CD14-positive monocyte (primary cell): ENCODE data around the gene SBF2. TPM values are rescaled to one million over a fixed set of nuclear protein-coding genes. Genes with fewer than 3 reads are reported as not detected.
"Not testable (repeated sequence)": the region's sequence is repeated elsewhere in the genome, so short reads cannot be mapped to it uniquely, and the experiment has no call there.

Source experiments
- DNase-seq, 3 donors: peaks; one replicate each; pipeline ENCODE4 v3.0.0-alpha.2; 2011 to 2022
- H2AFZ ChIP-seq: 2 replicates; pipeline ENCODE4 v1.6.0; 2012; ENCODE audit warnings: mild to moderate bottlenecking, low read depth, low read length, inconsistent platforms; ENCODE audit not compliant: insufficient read depth, poor library complexity, severe bottlenecking
- H3K27ac ChIP-seq, 2 donors: 1 replicate in 1 of 2; 2 replicates in 1 of 2; pipeline ENCODE4 v1.5.1; 2012 to 2013; ENCODE audit warnings: low read length in 2 of 2, control low read depth in 1 of 2, inconsistent platforms in 1 of 2, low read depth in 1 of 2, mild to moderate bottlenecking in 1 of 2
- H3K27me3 ChIP-seq, 2 donors: one replicate each; pipeline versions ENCODE4 v1.6.0 to v1.6.1; 2011 to 2013; ENCODE audit warnings: low read length in 2 of 2; ENCODE audit not compliant: control insufficient read depth in 2 of 2, insufficient read depth in 2 of 2
- H3K36me3 ChIP-seq, 2 donors: replicated peaks in 1 of 2; 1 replicate in 1 of 2; 2 replicates in 1 of 2; pipeline versions ENCODE4 v1.5.1 to v1.6.1; 2012 to 2013; ENCODE audit warnings: low read length in 2 of 2, control low read depth in 1 of 2, inconsistent platforms in 1 of 2, mild to moderate bottlenecking in 1 of 2; ENCODE audit not compliant: insufficient read depth in 2 of 2, control insufficient read depth in 1 of 2
- H3K4me1 ChIP-seq, 2 donors: 1 replicate in 1 of 2; 2 replicates in 1 of 2; pipeline versions ENCODE4 v1.5.1 to v1.6.1; 2012 to 2013; ENCODE audit warnings: low read length in 2 of 2, control low read depth in 1 of 2, inconsistent platforms in 1 of 2, mild to moderate bottlenecking in 1 of 2, moderate library complexity in 1 of 2; ENCODE audit not compliant: insufficient read depth in 2 of 2, control insufficient read depth in 1 of 2
- H3K4me2 ChIP-seq: replicated peaks from 2 replicates; pipeline ENCODE3; 2012; ENCODE audit warnings: low read length, moderate library complexity, mild to moderate bottlenecking; ENCODE audit not compliant: poor library complexity, severe bottlenecking; ENCODE audit errors: extremely low read depth
- H3K4me3 ChIP-seq, 3 experiments: fragments of 200-600 bp in 1 of 3; sonication (generic) in 1 of 3; replicated peaks in 1 of 3; 1 replicate in 2 of 3; 2 replicates in 1 of 3; pipeline ENCODE4 v1.5.1; 2011 to 2013; ENCODE audit warnings: low read length in 3 of 3, mild to moderate bottlenecking in 3 of 3, control low read depth in 2 of 3, low read depth in 2 of 3, inconsistent platforms in 1 of 3, moderate library complexity in 1 of 3
- H3K79me2 ChIP-seq: 2 replicates; pipeline ENCODE4 v1.6.0; 2012; ENCODE audit warnings: mild to moderate bottlenecking, control low read depth, inconsistent platforms, low read length, moderate library complexity; ENCODE audit not compliant: insufficient read depth
- H3K9ac ChIP-seq: 2 replicates; pipeline ENCODE4 v1.6.0; 2017; ENCODE audit warnings: low read length, mild to moderate bottlenecking; ENCODE audit not compliant: insufficient read depth, poor library complexity, severe bottlenecking
- H3K9me3 ChIP-seq, 2 donors: replicated peaks in 1 of 2; 1 replicate in 1 of 2; 2 replicates in 1 of 2; pipeline versions ENCODE4 v1.5.1 to v1.6.1; 2012 to 2013; ENCODE audit warnings: low read length in 2 of 2, control low read depth in 1 of 2; ENCODE audit not compliant: control insufficient read depth in 1 of 2, insufficient read depth in 1 of 2
- H4K20me1 ChIP-seq: 2 replicates; pipeline ENCODE4 v1.6.0; 2012; ENCODE audit warnings: mild to moderate bottlenecking, low read length, control low read depth, moderate library complexity; ENCODE audit not compliant: insufficient read depth
- H3K27ac Mint-ChIP-seq, 7 donors: one replicate each; pipeline ENCODE4 v1.8.0; 2020; ENCODE audit warnings: mild to moderate bottlenecking in 7 of 7, mixed read lengths in 7 of 7, moderate library complexity in 6 of 7, inconsistent platforms in 2 of 7
- H3K27me3 Mint-ChIP-seq, 3 donors: one replicate each; pipeline ENCODE4 v1.8.0; 2021 to 2022; ENCODE audit warnings: low read depth in 3 of 3, mild to moderate bottlenecking in 3 of 3, mixed read lengths in 3 of 3, moderate library complexity in 3 of 3, inconsistent platforms in 1 of 3
- H3K36me3 Mint-ChIP-seq, 2 donors: one replicate each; pipeline ENCODE4 v1.8.0; 2020; ENCODE audit warnings: mixed read lengths in 2 of 2, inconsistent platforms in 1 of 2, mild to moderate bottlenecking in 1 of 2
- H3K4me1 Mint-ChIP-seq: one replicate; pipeline ENCODE4 v1.8.0; 2020; ENCODE audit warnings: mild to moderate bottlenecking, mixed read lengths
- H3K4me3 Mint-ChIP-seq, 2 donors: one replicate each; pipeline ENCODE4 v1.8.0; 2020; ENCODE audit warnings: mild to moderate bottlenecking in 2 of 2, mixed read lengths in 2 of 2, moderate library complexity in 1 of 2
- H3K9me3 Mint-ChIP-seq, 7 donors: one replicate each; pipeline ENCODE4 v1.8.0; 2020 to 2022; ENCODE audit warnings: mixed read lengths in 7 of 7, mild to moderate bottlenecking in 6 of 7, moderate library complexity in 6 of 7, inconsistent platforms in 2 of 7
- CTCF ChIP-seq: fragments of 200-600 bp; IDR thresholded peaks from one replicate; pipeline ENCODE4 v1.8.0; 2022; ENCODE audit warnings: antibody characterized with exemption, mild to moderate bottlenecking
- WGBS: methylation state at CpG from one replicate; pipeline ENCODE4 v1.1.5; 2013; ENCODE audit warnings: missing lambda C conversion rate; ENCODE audit not compliant: insufficient coverage; 5-methylcytosine and 5-hydroxymethylcytosine counted together
- intact Hi-C, 2 donors: fragments of 100-400 bp; cut with micrococcal nuclease; formaldehyde crosslinking; loops; one replicate each; pipeline versions ENCODE4 v1.15.0 to v1.15.1; 2023
- polyA plus RNA-seq, 3 donors: library from polyadenylated mRNA; depleted of rRNA in 1 of 3; unstranded in 2 of 3; stranded (reverse) in 1 of 3; fragments of 300-500 nt in 2 of 3; fragments of >200 nt in 1 of 3; fragmentation: Illumina TruSeq in 2 of 3; gene quantifications; 1 replicate in 2 of 3; 2 replicates in 1 of 3; pipeline ENCODE4 v1.2.3, GENCODE V29; 2012 to 2021

Gene SBF2
- polyA plus RNA-seq, 3 donors = 8.9 to 30.7 (median 16.4) TPM

- Mint-ChIP-seq H3K4me3 (no peak overlapping the region), H3K4me1 (peaks cover 18% of the 10 kb centered on the region), H3K36me3 (no peaks in the 10 kb centered on the region), H3K27me3 (peaks cover 0 to 1% (median 0%) of the 10 kb centered on the region in 3 donors), H3K9me3 (peaks cover 0 to 2% (median 0%) of the 10 kb centered on the region in 7 donors), H3K27ac (no peak overlapping the region)
- peaks cover 8 to 15% of the 10 kb centered on the region in 2 donors for H3K4me1 ChIP-seq
- no peak for TF ChIP-seq CTCF
- H3K9me3 ChIP-seq = no peaks in the 10 kb centered on the region
- no peak for DNase-seq
- H3K79me2 ChIP-seq = peaks cover 60% of the 10 kb centered on the region
- no peaks in the 10 kb centered on the region for H3K36me3 ChIP-seq
- H3K9ac ChIP-seq = no peak overlapping the region
- no peak overlapping the region for H3K4me2 ChIP-seq
- no peak overlapping the region for H3K4me3 ChIP-seq
- WGBS = 91% methylated on average over 3 of the region's 4 CpGs
- peaks cover 95% of the 10 kb centered on the region for H4K20me1 ChIP-seq
- no peaks in the 10 kb centered on the region for H3K27me3 ChIP-seq
- intact Hi-C loops = no loop called here
- H3K27ac ChIP-seq = no peak overlapping the region
- no peak overlapping the region for H2AFZ ChIP-seq
These were observed 36.5 kb downstream of the SBF2 start for GRCh38 chr11:10257478-10257877.

- WGBS = no CpG with 5 or more reads among the region's 3 CpGs
- H3K4me3 Mint-ChIP-seq = no peak overlapping the region
- Histone ChIP-seq H2AFZ (peak overlapping the region; percentile 17), H3K79me2 (peaks cover 56% of the 10 kb centered on the region), H3K9me3 (no peaks in the 10 kb centered on the region), H4K20me1 (peaks cover 95% of the 10 kb centered on the region), H3K9ac (no peak overlapping the region), H3K4me2 (peak overlapping the region; percentile 13), H3K27ac (peak overlapping the region in 1 of 2 donors; percentile 55), H3K36me3 (no peaks in the 10 kb centered on the region), H3K4me1 (peaks cover 8 to 15% of the 10 kb centered on the region in 2 donors), H3K27me3 (no peaks in the 10 kb centered on the region), H3K4me3 (no peak overlapping the region)
- H3K36me3 Mint-ChIP-seq = no peaks in the 10 kb centered on the region
- H3K4me1 Mint-ChIP-seq = peaks cover 16% of the 10 kb centered on the region
- no peak for TF ChIP-seq CTCF
- intact Hi-C loops = no loop called here
- H3K9me3 Mint-ChIP-seq = peaks cover 0 to 2% (median 0%) of the 10 kb centered on the region in 7 donors
- H3K27ac Mint-ChIP-seq = peak overlapping the region in 5 of 7 donors; percentile 0 to 63 (median 18)
- peak; percentile 9 to 36 (median 33) for DNase-seq
- peaks cover 0 to 1% (median 0%) of the 10 kb centered on the region in 3 donors for H3K27me3 Mint-ChIP-seq
These were observed 38.5 kb downstream of the SBF2 start for GRCh38 chr11:10255388-10256125.

- H3K9me3 Mint-ChIP-seq, H3K36me3 Mint-ChIP-seq, H3K36me3 ChIP-seq, H3K9me3 ChIP-seq, intact Hi-C loops, H3K27ac Mint-ChIP-seq, H3K4me2 ChIP-seq, H3K4me1 ChIP-seq, H3K4me3 Mint-ChIP-seq, H3K4me1 Mint-ChIP-seq, H2AFZ ChIP-seq, H3K27me3 ChIP-seq, H3K4me3 ChIP-seq, DNase-seq, H3K27ac ChIP-seq, H3K27me3 Mint-ChIP-seq, H3K9ac ChIP-seq: not testable (repeated sequence)
- WGBS = no CpG with 5 or more reads among the region's 2 CpGs
- Histone ChIP-seq H4K20me1 (peaks cover 98% of the 10 kb centered on the region), H3K79me2 (peaks cover 48% of the 10 kb centered on the region)
These were observed 44.4 kb downstream of the SBF2 start for GRCh38 chr11:10249448-10250131.
